T-helper 1 cell (primary cell): ENCODE results near the gene ABI1.

Source experiments
- DNase-seq, 5 donors: peaks; one replicate each; pipeline ENCODE4 v3.0.0-alpha.2; 2012 to 2020

Gene ABI1

GRCh38 chr10:26765549-26765948 lies 95.2 kb downstream of the ABI1 start:
- no peak for DNase-seq

GRCh38 chr10:26759008-26759407 lies 101.8 kb downstream of the ABI1 start:
- no peak for DNase-seq

GRCh38 chr10:26755443-26755903 lies 105.3 kb downstream of the ABI1 start:
- DNase-seq, result peak in 1 of 5 donors; percentile 33

GRCh38 chr10:26746061-26746460 lies 114.7 kb downstream of the ABI1 start:
- DNase-seq, result peak in 1 of 5 donors; percentile 50

- no peak for DNase-seq
These were observed 116.9 kb downstream of the ABI1 start for GRCh38 chr10:26743841-26744240.

- DNase-seq, result no peak
These were observed 117.7 kb downstream of the ABI1 start for GRCh38 chr10:26743091-26743490.

GRCh38 chr10:26741368-26741767 lies 119.4 kb downstream of the ABI1 start:
- no peak for DNase-seq

GRCh38 chr10:26739071-26739631 lies 121.6 kb downstream of the ABI1 start:
- DNase-seq, result peak in 1 of 5 donors; percentile 81

GRCh38 chr10:26738301-26738911 lies 122.4 kb downstream of the ABI1 start:
- no peak for DNase-seq

GRCh38 chr10:26737730-26738129 lies 123.0 kb downstream of the ABI1 start:
- DNase-seq, result peak in 1 of 5 donors; percentile 87

GRCh38 chr10:26735435-26735834 lies 125.3 kb downstream of the ABI1 start:
- DNase-seq, result no peak

- no peak for DNase-seq
These were observed 126.8 kb downstream of the ABI1 start for GRCh38 chr10:26733750-26734568.

- DNase-seq, result no peak
These were observed 130.2 kb downstream of the ABI1 start for GRCh38 chr10:26730552-26730951.

GRCh38 chr10:26729395-26729794 lies 131.4 kb downstream of the ABI1 start:
- DNase-seq, result no peak

GRCh38 chr10:26728957-26729356 lies 131.8 kb downstream of the ABI1 start:
- no peak for DNase-seq

GRCh38 chr10:26727005-26727404 lies 133.8 kb downstream of the ABI1 start:
- no peak for DNase-seq

- DNase-seq, result peak; percentile 13 to 61 (median 31)
These were observed 134.7 kb downstream of the ABI1 start for GRCh38 chr10:26725837-26726727.

- DNase-seq, result no peak
These were observed 137.7 kb downstream of the ABI1 start for GRCh38 chr10:26723016-26723415.

- peak in 3 of 5 donors; percentile 7 to 89 (median 29) for DNase-seq
These were observed 139.2 kb downstream of the ABI1 start for GRCh38 chr10:26721561-26721960.

- DNase-seq, result no peak
These were observed 143.3 kb downstream of the ABI1 start for GRCh38 chr10:26717476-26717875.

- DNase-seq, result no peak
These were observed 145.6 kb downstream of the ABI1 start for GRCh38 chr10:26715137-26715487.

- no peak for DNase-seq
These were observed 146.2 kb downstream of the ABI1 start for GRCh38 chr10:26714415-26715136.
